ENCODE measurements around the gene CYP1A1. TPM values are rescaled to one million over a fixed set of nuclear protein-coding genes. Genes with fewer than 3 reads are reported as not detected.

The CYP1A1 gene
- total and polyA plus RNA-seq, 2 of the 4 experiments (the other 2 are of a cell fraction), result under 0.01 to 0.03 TPM

- CTCF ChIA-PET, result interaction anchor here (0.6 kb wide), 1 partner anchor 406 kb away, joined by 3 read pairs; no protein-coding TSS in a partner anchor
These were observed 26.7 kb upstream of the CYP1A1 start for GRCh38 chr15:74752011-74752410.

More at GRCh38 chr15:74752011-74752410, 26.7 kb upstream of the CYP1A1 start:
- H2BK5ac ChIP-seq (ENCODE audit: low read depth, low read length, poor library complexity, severe bottlenecking), result no peak overlapping the region
- no peak overlapping the region for H4K91ac ChIP-seq (ENCODE audit: insufficient read depth, low read depth, low read length)
- WGBS, 2 experiments (ENCODE audit: extremely low coverage in 2 of 2, insufficient read length in 1 of 2), result 28% methylated on average over 8 of the region's 8 CpGs; no CpG with 5 or more reads in 1 of the 2 experiments
- no peak overlapping the region for H2AK5ac ChIP-seq (ENCODE audit: low read depth, low read length)
- no peak overlapping the region for H3K9ac ChIP-seq (ENCODE audit: low read depth, low read length)
- H2BK15ac ChIP-seq (ENCODE audit: low read depth, low read length), result no peak overlapping the region
- H3K14ac ChIP-seq (replicated peaks; ENCODE audit: low read depth, low read length), result no peak overlapping the region
- in situ Hi-C loops (cut with MboI; ENCODE audit: low sequenced_read_pairs), result no loop called here
- H3K27ac ChIP-seq (ENCODE audit: insufficient read depth, low read length), result no peak overlapping the region
- H2AK9ac ChIP-seq (replicated peaks; ENCODE audit: low read depth, low read length, poor library complexity), result no peak overlapping the region
- TF ChIP-seq NFE2L2 (IDR thresholded peaks at IDR 0.05; ENCODE audit: low read depth, low read length), result no peak
- no peak for TF ChIP-seq BHLHE40 (IDR thresholded peaks at IDR 0.05; ENCODE audit: low read depth, low read length)
- no peak for TF ChIP-seq ELK1 (IDR thresholded peaks at IDR 0.05; ENCODE audit: borderline replicate concordance, low read depth, low read length)
- no peak for TF ChIP-seq CEBPB (IDR thresholded peaks at IDR 0.05; ENCODE audit: low read depth, low read length)
- no peak for TF ChIP-seq POLR2A (IDR thresholded peaks at IDR 0.05; ENCODE audit: low read depth, low read length)
- TF ChIP-seq CHD1 (IDR thresholded peaks at IDR 0.05; ENCODE audit: low read depth, low read length), result no peak
- TF ChIP-seq MAZ (IDR thresholded peaks at IDR 0.05; ENCODE audit: borderline replicate concordance, low read depth, low read length), result no peak
- no peak for TF ChIP-seq MAFK (IDR thresholded peaks at IDR 0.05; ENCODE audit: low read depth, low read length)
- TF ChIP-seq CTCF (conservative IDR thresholded peaks at IDR 0.05; ENCODE audit: low read depth, low read length), result no peak
- TF ChIP-seq SMC3 (IDR thresholded peaks at IDR 0.05; ENCODE audit: low read depth, low read length), result no peak
- no peaks in the 10 kb centered on the region for H3K36me3 ChIP-seq (ENCODE audit: control insufficient read depth, insufficient read depth, low read length)
- BruUV-seq (replicated peaks), result no TSS peak
- DNase-seq (no peak), ATAC-seq (ENCODE audit: low read depth) (no peak)
- H2BK120ac ChIP-seq (ENCODE audit: low read depth, low read length), result no peak overlapping the region
- dilution Hi-C loops (cut with HindIII; ENCODE audit: low sequenced_read_pairs, unreplicated experiment), result no loop called here
- no peak overlapping the region for H3K56ac ChIP-seq (ENCODE audit: extremely low read depth, insufficient read depth, low read length)
- H3K27me3 ChIP-seq (ENCODE audit: control insufficient read depth, insufficient read depth, low read length), result peaks cover 36% of the 10 kb centered on the region
- H3K4me1 ChIP-seq (ENCODE audit: control insufficient read depth, insufficient read depth, low read length), result no peaks in the 10 kb centered on the region
- 0 out of 2 replicates have a peak, but pooled peaks cover 2% of the 10 kb centered on the region for H3K9me3 ChIP-seq (ENCODE audit: control insufficient read depth, insufficient read depth, low read length)
- POLR2A ChIA-PET (ENCODE audit: unreplicated experiment), result interaction anchor here (0.6 kb wide), 1 partner anchor 254 kb away, joined by 6 read pairs; no protein-coding TSS in a partner anchor
- no peak overlapping the region for H3K4me3 ChIP-seq (ENCODE audit: insufficient read depth, low read depth, low read length)
- no peak overlapping the region for H4K5ac ChIP-seq (ENCODE audit: low read depth, low read length)
- H3K4me2 ChIP-seq (ENCODE audit: low read depth, low read length), result no peak overlapping the region
- intact Hi-C loops (cut with micrococcal nuclease), result loop anchor here (10.0 kb wide), 1 partner anchor 57 kb away; the partner anchor contains the start of gene EDC3
- no peak overlapping the region for H2BK20ac ChIP-seq (ENCODE audit: low read depth, low read length)
- H4K20me1 ChIP-seq (ENCODE audit: insufficient read depth, low read length), result no peaks in the 10 kb centered on the region
- no peak overlapping the region for H4K8ac ChIP-seq (ENCODE audit: low read depth in 2 of 2, low read length in 2 of 2)
- H3K4ac ChIP-seq (ENCODE audit: low read depth, low read length), result no peak overlapping the region
- no peak overlapping the region for H3K18ac ChIP-seq (ENCODE audit: low read depth, low read length)
- no peak overlapping the region for H3K23ac ChIP-seq (ENCODE audit: low read depth, low read length)
- no peaks in the 10 kb centered on the region for H3K79me1 ChIP-seq (ENCODE audit: low read depth in 1 of 2, low read length in 2 of 2)
- H3K9me1 ChIP-seq (ENCODE audit: insufficient read depth, low read length), result no peaks in the 10 kb centered on the region; the same call in 1 of the 2 replicates
- H2AFZ ChIP-seq (replicated peaks; ENCODE audit: low read length, poor library complexity), result no peak overlapping the region

Measured in IMR-90 (cell line).